Dedifferentiated amniotic fluid mesenchymal stem cell (primary cell): Measurements from ENCODE around the gene IL17RD.

Source experiments
- DNase-seq: peaks from one replicate; pipeline ENCODE4 v3.0.0-alpha.2; 2016; ENCODE audit errors: extremely low spot score

IL17RD gene

GRCh38 chr3:57164657-57165573, at the start of gene IL17RD:
IL17RD (minus strand) TSS chr3:57165353; CDS start chr3:57165286, 67 bp downstream.
- peak; percentile 65 for DNase-seq

- no peak for DNase-seq
Measured at GRCh38 chr3:57206423-57206822, 41.3 kb upstream of the IL17RD start.

GRCh38 chr3:57199895-57200297, 34.7 kb upstream of the IL17RD start, which contains the start of gene HESX1:
HESX1 (minus strand) TSS chr3:57199978; CDS start chr3:57199918, 60 bp downstream.
- DNase-seq, result no peak

- DNase-seq, result no peak
Measured at GRCh38 chr3:57194641-57195040, 29.5 kb upstream of the IL17RD start.

- DNase-seq, result no peak
Measured at GRCh38 chr3:57192028-57192427, 26.9 kb upstream of the IL17RD start.

- no peak for DNase-seq
Measured at GRCh38 chr3:57184526-57184925, 19.4 kb upstream of the IL17RD start.

- DNase-seq, result no peak
Measured at GRCh38 chr3:57179580-57180410, 14.6 kb upstream of the IL17RD start.

- no peak for DNase-seq
Measured at GRCh38 chr3:57176045-57176444, 10.9 kb upstream of the IL17RD start.

GRCh38 chr3:57173687-57174086, 8.5 kb upstream of the IL17RD start:
- DNase-seq, result no peak

GRCh38 chr3:57170946-57171345, 5.8 kb upstream of the IL17RD start:
- DNase-seq, result no peak

- peak; percentile 54 for DNase-seq
Measured at GRCh38 chr3:57169872-57170623, 4.9 kb upstream of the IL17RD start.

GRCh38 chr3:57169108-57169507, 4.0 kb upstream of the IL17RD start:
- DNase-seq, result no peak

GRCh38 chr3:57168151-57168550, 3.0 kb upstream of the IL17RD start:
- no peak for DNase-seq

- no peak for DNase-seq
Measured at GRCh38 chr3:57166660-57167059, 1.5 kb upstream of the IL17RD start.

- no peak for DNase-seq
Measured at GRCh38 chr3:57165641-57166040, 488 bp upstream of the IL17RD start.

GRCh38 chr3:57164217-57164656, 916 bp downstream of the IL17RD start:
- no peak for DNase-seq

GRCh38 chr3:57163751-57164150, 1.4 kb downstream of the IL17RD start:
- no peak for DNase-seq

GRCh38 chr3:57161915-57162314, 3.2 kb downstream of the IL17RD start:
- no peak for DNase-seq

GRCh38 chr3:57160765-57161538, 4.2 kb downstream of the IL17RD start:
- peak; percentile 75 for DNase-seq

GRCh38 chr3:57160076-57160764, 4.9 kb downstream of the IL17RD start:
- no peak for DNase-seq
